GM23338 (cell line): ENCODE data around the gene UBAC2. TPM values are rescaled to one million over a fixed set of nuclear protein-coding genes. Genes with fewer than 3 reads are reported as not detected.

Source experiments
- ATAC-seq: fragments of 200-7000 bp; cut with Tn5 transposase; 3 replicates; pipeline ENCODE4 v1.9.1; 2020
- DNase-seq: peaks from one replicate; pipeline ENCODE4 v3.0.0-alpha.2; 2015; ENCODE audit warnings: low spot score
- H2AFZ ChIP-seq: fragments of 200-600 bp; sonication (generic); 2 replicates; pipeline ENCODE4 v1.8.0; 2016; ENCODE audit warnings: antibody characterized with exemption, mild to moderate bottlenecking, moderate library complexity
- H3F3A ChIP-seq: fragments of 200-600 bp; sonication (generic); replicated peaks from 2 replicates; pipeline ENCODE4 v1.8.0; 2017; ENCODE audit warnings: antibody characterized with exemption, mixed run types, low read depth
- H3K27ac ChIP-seq: fragments of 200-600 bp; sonication (generic); 2 replicates; pipeline ENCODE4 v1.6.1; 2016; ENCODE audit warnings: low read depth
- H3K27me3 ChIP-seq: fragments of 200-600 bp; sonication (generic); 2 replicates; pipeline ENCODE4 v1.8.0; 2016; ENCODE audit warnings: mild to moderate bottlenecking, mixed run types, moderate library complexity; ENCODE audit not compliant: insufficient read depth
- H3K36me3 ChIP-seq: fragments of 200-600 bp; sonication (generic); 2 replicates; pipeline ENCODE4 v1.8.0; 2016; ENCODE audit warnings: mild to moderate bottlenecking; ENCODE audit not compliant: insufficient read depth
- H3K4me1 ChIP-seq: fragments of 200-600 bp; sonication (generic); 2 replicates; pipeline ENCODE4 v1.8.0; 2016; ENCODE audit warnings: mild to moderate bottlenecking, moderate library complexity; ENCODE audit not compliant: insufficient read depth
- H3K4me2 ChIP-seq: fragments of 200-600 bp; sonication (generic); 2 replicates; pipeline ENCODE4 v1.7.1; 2017; ENCODE audit warnings: mixed run types
- H3K4me3 ChIP-seq: fragments of 200-600 bp; sonication (generic); 2 replicates; pipeline ENCODE4 v1.6.1; 2016; ENCODE audit warnings: mixed run types
- H3K79me2 ChIP-seq: fragments of 200-600 bp; sonication (generic); replicated peaks from 2 replicates; pipeline ENCODE4 v1.8.0; 2017; ENCODE audit warnings: mild to moderate bottlenecking; ENCODE audit not compliant: insufficient read depth
- H3K9me2 ChIP-seq: fragments of 200-600 bp; sonication (generic); 2 replicates; pipeline ENCODE4 v1.8.0; 2017; ENCODE audit not compliant: insufficient read depth
- H4K20me1 ChIP-seq: fragments of 200-600 bp; sonication (generic); replicated peaks from 2 replicates; pipeline ENCODE4 v1.8.0; 2017; ENCODE audit warnings: mild to moderate bottlenecking; ENCODE audit not compliant: insufficient read depth
- H3K27ac Mint-ChIP-seq: 2 replicates; pipeline ENCODE4 v1.8.0; 2020; ENCODE audit warnings: inconsistent platforms, mild to moderate bottlenecking, moderate library complexity, mixed read lengths
- H3K27me3 Mint-ChIP-seq: 3 replicates; pipeline ENCODE4 v1.8.0; 2022; ENCODE audit warnings: low read depth, mild to moderate bottlenecking, moderate library complexity, mixed read lengths, inconsistent platforms; ENCODE audit not compliant: insufficient read depth, poor library complexity
- H3K36me3 Mint-ChIP-seq: 3 replicates; pipeline ENCODE4 v1.8.0; 2021; ENCODE audit warnings: low read depth, mild to moderate bottlenecking, inconsistent platforms, moderate library complexity, mixed read lengths
- H3K4me1 Mint-ChIP-seq: 3 replicates; pipeline ENCODE4 v1.8.0; 2020; ENCODE audit warnings: mild to moderate bottlenecking, inconsistent platforms, mixed read lengths
- H3K4me3 Mint-ChIP-seq: 3 replicates; pipeline ENCODE4 v1.8.0; 2021; ENCODE audit warnings: moderate library complexity, mild to moderate bottlenecking, inconsistent platforms, mixed read lengths
- H3K9me3 Mint-ChIP-seq: 3 replicates; pipeline ENCODE4 v1.8.0; 2020; ENCODE audit warnings: moderate library complexity, mild to moderate bottlenecking, inconsistent platforms, mixed read lengths
- CREB1 ChIP-seq: fragments of 250-450 bp; sonication (Bioruptor Pico); IDR thresholded peaks from 2 replicates; pipeline ENCODE4 v1.5.0; 2020; ENCODE audit warnings: low read depth, mild to moderate bottlenecking, moderate library complexity
- EZH2 ChIP-seq: fragments of 200-600 bp; sonication (generic); IDR thresholded peaks from one replicate; pipeline ENCODE4 v1.8.0; 2017; ENCODE audit warnings: antibody characterized with exemption, mild to moderate bottlenecking, low read depth; ENCODE audit not compliant: unreplicated experiment
- EZH2phosphoT487 ChIP-seq: fragments of 200-600 bp; sonication (generic); IDR thresholded peaks from one replicate; pipeline ENCODE4 v1.8.1; 2018; ENCODE audit warnings: antibody characterized with exemption; ENCODE audit not compliant: unreplicated experiment
- NANOG ChIP-seq: IDR thresholded peaks from 2 replicates; pipeline ENCODE4 v1.6.1; 2016; ENCODE audit warnings: antibody characterized with exemption, borderline replicate concordance
- STAT1 ChIP-seq: IDR thresholded peaks from one replicate; pipeline ENCODE4 v1.6.1; 2016; ENCODE audit warnings: antibody characterized with exemption; ENCODE audit not compliant: unreplicated experiment
- ZNF114 ChIP-seq: fragments of 250-450 bp; sonication (Bioruptor Pico); IDR thresholded peaks from 2 replicates; pipeline ENCODE4 v1.5.0; 2020; ENCODE audit warnings: mild to moderate bottlenecking, moderate library complexity
- ZNF331 ChIP-seq: fragments of 250-450 bp; sonication (Bioruptor Pico); IDR thresholded peaks from 2 replicates; pipeline ENCODE4 v1.5.0; 2020; ENCODE audit warnings: low read depth, mild to moderate bottlenecking, moderate library complexity
- polyA plus RNA-seq: library from polyadenylated mRNA; unstranded; fragments of >200 nt; fragmentation: Nextera tagmentation; extraction: Ambion mirVana; gene quantifications from 2 replicates; pipeline ENCODE4 v1.2.1, GENCODE V29; 2016
- total RNA-seq: library from RNA; depleted of rRNA; stranded (reverse); fragments of >200 nt; shearing (Covaris generic); gene quantifications from 2 replicates; pipeline ENCODE4 v1.2.3, GENCODE V29; 2014
- TF ChIP-seq, protein P1 (sequence below), 2 experiments: fragments of 200-600 bp in 1 of 2; sonication (generic) in 1 of 2; conservative IDR thresholded peaks; 2 replicates each; pipeline versions ENCODE4 v1.5.1 to v1.6.1; 2016 to 2017; ENCODE audit warnings: antibody characterized with exemption in 2 of 2, low read depth in 2 of 2, mild to moderate bottlenecking in 2 of 2, moderate library complexity in 1 of 2
- TF ChIP-seq, protein P2 (sequence below): IDR thresholded peaks from one replicate; pipeline ENCODE4 v1.6.1; 2018; ENCODE audit warnings: antibody characterized with exemption; ENCODE audit not compliant: unreplicated experiment
- TF ChIP-seq, protein P3 (sequence below): fragments of 250-450 bp; sonication (Bioruptor Pico); IDR thresholded peaks from 2 replicates; pipeline ENCODE4 v1.5.0; 2020; ENCODE audit warnings: mild to moderate bottlenecking, moderate library complexity

UBAC2 gene
- total and polyA plus RNA-seq, 2 experiments from 2014 or later: 37.9 to 76.9 TPM

DNA sequence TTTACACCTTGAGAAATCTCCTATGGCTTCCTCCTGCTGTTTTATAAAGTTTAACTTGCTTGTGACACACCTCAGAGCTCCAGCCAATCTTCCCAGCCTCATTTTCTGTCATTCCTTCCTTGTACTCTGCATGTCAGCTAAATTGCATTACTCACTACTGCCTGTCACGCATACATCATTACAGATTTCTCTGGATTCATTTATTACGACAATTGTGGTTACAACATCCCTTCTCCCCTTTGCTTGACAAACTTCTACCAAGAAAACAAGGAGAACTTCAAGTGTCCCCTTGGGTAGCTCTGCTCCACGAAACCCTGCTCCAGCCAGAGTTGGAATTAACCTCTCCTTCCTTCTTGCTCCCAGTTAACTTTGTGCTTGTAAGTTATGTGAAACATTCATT is 79.5 kb downstream of the UBAC2 start (continued):
- TF ChIP-seq ZNF331 (CRISPR knock-in tag) (no peak), NANOG (no peak), STAT1 (no peak), CREB1 (CRISPR knock-in tag) (no peak), EZH2phosphoT487 (no peak), EZH2 (no peak)
- TF ChIP-seq, protein P1, sequence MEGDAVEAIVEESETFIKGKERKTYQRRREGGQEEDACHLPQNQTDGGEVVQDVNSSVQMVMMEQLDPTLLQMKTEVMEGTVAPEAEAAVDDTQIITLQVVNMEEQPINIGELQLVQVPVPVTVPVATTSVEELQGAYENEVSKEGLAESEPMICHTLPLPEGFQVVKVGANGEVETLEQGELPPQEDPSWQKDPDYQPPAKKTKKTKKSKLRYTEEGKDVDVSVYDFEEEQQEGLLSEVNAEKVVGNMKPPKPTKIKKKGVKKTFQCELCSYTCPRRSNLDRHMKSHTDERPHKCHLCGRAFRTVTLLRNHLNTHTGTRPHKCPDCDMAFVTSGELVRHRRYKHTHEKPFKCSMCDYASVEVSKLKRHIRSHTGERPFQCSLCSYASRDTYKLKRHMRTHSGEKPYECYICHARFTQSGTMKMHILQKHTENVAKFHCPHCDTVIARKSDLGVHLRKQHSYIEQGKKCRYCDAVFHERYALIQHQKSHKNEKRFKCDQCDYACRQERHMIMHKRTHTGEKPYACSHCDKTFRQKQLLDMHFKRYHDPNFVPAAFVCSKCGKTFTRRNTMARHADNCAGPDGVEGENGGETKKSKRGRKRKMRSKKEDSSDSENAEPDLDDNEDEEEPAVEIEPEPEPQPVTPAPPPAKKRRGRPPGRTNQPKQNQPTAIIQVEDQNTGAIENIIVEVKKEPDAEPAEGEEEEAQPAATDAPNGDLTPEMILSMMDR (conservative IDR thresholded peaks at IDR 0.05; ENCODE audit: low read depth in 2 of 2): no peak
- TF ChIP-seq, protein P2, sequence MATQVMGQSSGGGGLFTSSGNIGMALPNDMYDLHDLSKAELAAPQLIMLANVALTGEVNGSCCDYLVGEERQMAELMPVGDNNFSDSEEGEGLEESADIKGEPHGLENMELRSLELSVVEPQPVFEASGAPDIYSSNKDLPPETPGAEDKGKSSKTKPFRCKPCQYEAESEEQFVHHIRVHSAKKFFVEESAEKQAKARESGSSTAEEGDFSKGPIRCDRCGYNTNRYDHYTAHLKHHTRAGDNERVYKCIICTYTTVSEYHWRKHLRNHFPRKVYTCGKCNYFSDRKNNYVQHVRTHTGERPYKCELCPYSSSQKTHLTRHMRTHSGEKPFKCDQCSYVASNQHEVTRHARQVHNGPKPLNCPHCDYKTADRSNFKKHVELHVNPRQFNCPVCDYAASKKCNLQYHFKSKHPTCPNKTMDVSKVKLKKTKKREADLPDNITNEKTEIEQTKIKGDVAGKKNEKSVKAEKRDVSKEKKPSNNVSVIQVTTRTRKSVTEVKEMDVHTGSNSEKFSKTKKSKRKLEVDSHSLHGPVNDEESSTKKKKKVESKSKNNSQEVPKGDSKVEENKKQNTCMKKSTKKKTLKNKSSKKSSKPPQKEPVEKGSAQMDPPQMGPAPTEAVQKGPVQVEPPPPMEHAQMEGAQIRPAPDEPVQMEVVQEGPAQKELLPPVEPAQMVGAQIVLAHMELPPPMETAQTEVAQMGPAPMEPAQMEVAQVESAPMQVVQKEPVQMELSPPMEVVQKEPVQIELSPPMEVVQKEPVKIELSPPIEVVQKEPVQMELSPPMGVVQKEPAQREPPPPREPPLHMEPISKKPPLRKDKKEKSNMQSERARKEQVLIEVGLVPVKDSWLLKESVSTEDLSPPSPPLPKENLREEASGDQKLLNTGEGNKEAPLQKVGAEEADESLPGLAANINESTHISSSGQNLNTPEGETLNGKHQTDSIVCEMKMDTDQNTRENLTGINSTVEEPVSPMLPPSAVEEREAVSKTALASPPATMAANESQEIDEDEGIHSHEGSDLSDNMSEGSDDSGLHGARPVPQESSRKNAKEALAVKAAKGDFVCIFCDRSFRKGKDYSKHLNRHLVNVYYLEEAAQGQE: no peak

DNA sequence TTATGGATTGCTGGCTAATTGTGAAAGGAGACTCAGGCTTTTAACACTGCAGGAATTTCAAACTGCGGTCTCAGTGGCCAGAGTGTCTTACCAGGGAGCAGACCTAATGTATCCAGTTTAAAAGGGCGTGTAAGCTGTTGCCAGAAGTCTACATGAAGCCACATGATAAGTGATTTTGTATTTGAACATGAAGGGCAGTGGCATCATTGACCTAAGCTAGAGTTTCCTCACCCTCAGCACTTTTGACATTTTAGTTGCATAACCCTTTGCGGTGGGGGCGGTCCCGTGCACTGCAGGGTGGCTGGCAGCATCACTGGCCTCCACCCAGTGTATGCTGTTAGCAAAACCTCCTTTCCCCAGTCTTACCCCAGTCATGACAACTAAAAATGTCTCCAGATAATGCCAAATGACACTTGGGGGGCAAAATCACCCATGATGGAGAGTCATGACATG is 81.2 kb downstream of the UBAC2 start:
- Histone ChIP-seq H2AFZ (no peak overlapping the region), H3K79me2 (no peaks in the 10 kb centered on the region; the same call in none of the 2 replicates), H3K27ac (no peak overlapping the region), H3K36me3 (no peaks in the 10 kb centered on the region), H3K4me1 (0 out of 2 replicates have a peak, but pooled peaks cover 5% of the 10 kb centered on the region), H3K4me2 (no peak overlapping the region), H3F3A (no peaks in the 10 kb centered on the region), H3K4me3 (no peak overlapping the region), H3K27me3 (no peaks in the 10 kb centered on the region), H4K20me1 (peaks cover 3% of the 10 kb centered on the region), H3K9me2 (no peaks in the 10 kb centered on the region)
- Mint-ChIP-seq H3K4me3 (no peak overlapping the region), H3K27ac (no peak overlapping the region), H3K9me3 (no peaks in the 10 kb centered on the region), H3K4me1 (peaks cover 21% of the 10 kb centered on the region), H3K36me3 (no peaks in the 10 kb centered on the region; the same call in 2 of the 3 replicates), H3K27me3 (no peaks in the 10 kb centered on the region)
- no peak for ATAC-seq
- DNase-seq: no peak
- TF ChIP-seq, protein P3, sequence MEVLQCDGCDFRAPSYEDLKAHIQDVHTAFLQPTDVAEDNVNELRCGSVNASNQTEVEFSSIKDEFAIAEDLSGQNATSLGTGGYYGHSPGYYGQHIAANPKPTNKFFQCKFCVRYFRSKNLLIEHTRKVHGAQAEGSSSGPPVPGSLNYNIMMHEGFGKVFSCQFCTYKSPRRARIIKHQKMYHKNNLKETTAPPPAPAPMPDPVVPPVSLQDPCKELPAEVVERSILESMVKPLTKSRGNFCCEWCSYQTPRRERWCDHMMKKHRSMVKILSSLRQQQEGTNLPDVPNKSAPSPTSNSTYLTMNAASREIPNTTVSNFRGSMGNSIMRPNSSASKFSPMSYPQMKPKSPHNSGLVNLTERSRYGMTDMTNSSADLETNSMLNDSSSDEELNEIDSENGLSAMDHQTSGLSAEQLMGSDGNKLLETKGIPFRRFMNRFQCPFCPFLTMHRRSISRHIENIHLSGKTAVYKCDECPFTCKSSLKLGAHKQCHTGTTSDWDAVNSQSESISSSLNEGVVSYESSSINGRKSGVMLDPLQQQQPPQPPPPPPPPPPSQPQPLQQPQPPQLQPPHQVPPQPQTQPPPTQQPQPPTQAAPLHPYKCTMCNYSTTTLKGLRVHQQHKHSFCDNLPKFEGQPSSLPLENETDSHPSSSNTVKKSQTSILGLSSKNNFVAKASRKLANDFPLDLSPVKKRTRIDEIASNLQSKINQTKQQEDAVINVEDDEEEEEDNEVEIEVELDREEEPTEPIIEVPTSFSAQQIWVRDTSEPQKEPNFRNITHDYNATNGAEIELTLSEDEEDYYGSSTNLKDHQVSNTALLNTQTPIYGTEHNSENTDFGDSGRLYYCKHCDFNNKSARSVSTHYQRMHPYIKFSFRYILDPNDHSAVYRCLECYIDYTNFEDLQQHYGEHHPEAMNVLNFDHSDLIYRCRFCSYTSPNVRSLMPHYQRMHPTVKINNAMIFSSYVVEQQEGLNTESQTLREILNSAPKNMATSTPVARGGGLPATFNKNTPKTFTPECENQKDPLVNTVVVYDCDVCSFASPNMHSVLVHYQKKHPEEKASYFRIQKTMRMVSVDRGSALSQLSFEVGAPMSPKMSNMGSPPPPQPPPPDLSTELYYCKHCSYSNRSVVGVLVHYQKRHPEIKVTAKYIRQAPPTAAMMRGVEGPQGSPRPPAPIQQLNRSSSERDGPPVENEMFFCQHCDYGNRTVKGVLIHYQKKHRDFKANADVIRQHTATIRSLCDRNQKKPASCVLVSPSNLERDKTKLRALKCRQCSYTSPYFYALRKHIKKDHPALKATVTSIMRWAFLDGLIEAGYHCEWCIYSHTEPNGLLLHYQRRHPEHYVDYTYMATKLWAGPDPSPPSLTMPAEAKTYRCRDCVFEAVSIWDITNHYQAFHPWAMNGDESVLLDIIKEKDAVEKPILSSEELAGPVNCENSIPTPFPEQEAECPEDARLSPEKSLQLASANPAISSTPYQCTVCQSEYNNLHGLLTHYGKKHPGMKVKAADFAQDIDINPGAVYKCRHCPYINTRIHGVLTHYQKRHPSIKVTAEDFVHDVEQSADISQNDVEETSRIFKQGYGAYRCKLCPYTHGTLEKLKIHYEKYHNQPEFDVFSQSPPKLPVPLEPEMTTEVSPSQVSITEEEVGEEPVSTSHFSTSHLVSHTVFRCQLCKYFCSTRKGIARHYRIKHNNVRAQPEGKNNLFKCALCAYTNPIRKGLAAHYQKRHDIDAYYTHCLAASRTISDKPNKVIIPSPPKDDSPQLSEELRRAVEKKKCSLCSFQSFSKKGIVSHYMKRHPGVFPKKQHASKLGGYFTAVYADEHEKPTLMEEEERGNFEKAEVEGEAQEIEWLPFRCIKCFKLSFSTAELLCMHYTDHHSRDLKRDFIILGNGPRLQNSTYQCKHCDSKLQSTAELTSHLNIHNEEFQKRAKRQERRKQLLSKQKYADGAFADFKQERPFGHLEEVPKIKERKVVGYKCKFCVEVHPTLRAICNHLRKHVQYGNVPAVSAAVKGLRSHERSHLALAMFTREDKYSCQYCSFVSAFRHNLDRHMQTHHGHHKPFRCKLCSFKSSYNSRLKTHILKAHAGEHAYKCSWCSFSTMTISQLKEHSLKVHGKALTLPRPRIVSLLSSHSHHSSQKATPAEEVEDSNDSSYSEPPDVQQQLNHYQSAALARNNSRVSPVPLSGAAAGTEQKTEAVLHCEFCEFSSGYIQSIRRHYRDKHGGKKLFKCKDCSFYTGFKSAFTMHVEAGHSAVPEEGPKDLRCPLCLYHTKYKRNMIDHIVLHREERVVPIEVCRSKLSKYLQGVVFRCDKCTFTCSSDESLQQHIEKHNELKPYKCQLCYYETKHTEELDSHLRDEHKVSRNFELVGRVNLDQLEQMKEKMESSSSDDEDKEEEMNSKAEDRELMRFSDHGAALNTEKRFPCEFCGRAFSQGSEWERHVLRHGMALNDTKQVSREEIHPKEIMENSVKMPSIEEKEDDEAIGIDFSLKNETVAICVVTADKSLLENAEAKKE: no peak
- TF ChIP-seq ZNF114 (CRISPR knock-in tag): no peak
- TF ChIP-seq, protein P1 (conservative IDR thresholded peaks at IDR 0.05; ENCODE audit: low read depth in 2 of 2): no peak
- no peak for TF ChIP-seq CREB1 (CRISPR knock-in tag)
- no peak for TF ChIP-seq NANOG
